PC-9 (cell line): ENCODE results near the gene SLC38A6.
"Not testable (repeated sequence)": the region's sequence is repeated elsewhere in the genome, so short reads cannot be mapped to it uniquely, and the experiment has no call there.

Experiments used
- EZH2 ChIP-seq: fragments of 200-600 bp; sonication (generic); IDR thresholded peaks from 2 replicates; pipeline ENCODE4 v1.8.0; 2017; ENCODE audit warnings: antibody characterized with exemption, low read depth
- TF ChIP-seq, protein P1 (sequence below): fragments of 200-600 bp; sonication (generic); conservative IDR thresholded peaks from 2 replicates; pipeline ENCODE4 v1.6.1; 2017; ENCODE audit warnings: mixed run types, antibody characterized with exemption, mild to moderate bottlenecking, moderate library complexity

GRCh38 chr14:61072442-61072841 lies 91.4 kb downstream of the SLC38A6 start:
- TF ChIP-seq, protein P1, sequence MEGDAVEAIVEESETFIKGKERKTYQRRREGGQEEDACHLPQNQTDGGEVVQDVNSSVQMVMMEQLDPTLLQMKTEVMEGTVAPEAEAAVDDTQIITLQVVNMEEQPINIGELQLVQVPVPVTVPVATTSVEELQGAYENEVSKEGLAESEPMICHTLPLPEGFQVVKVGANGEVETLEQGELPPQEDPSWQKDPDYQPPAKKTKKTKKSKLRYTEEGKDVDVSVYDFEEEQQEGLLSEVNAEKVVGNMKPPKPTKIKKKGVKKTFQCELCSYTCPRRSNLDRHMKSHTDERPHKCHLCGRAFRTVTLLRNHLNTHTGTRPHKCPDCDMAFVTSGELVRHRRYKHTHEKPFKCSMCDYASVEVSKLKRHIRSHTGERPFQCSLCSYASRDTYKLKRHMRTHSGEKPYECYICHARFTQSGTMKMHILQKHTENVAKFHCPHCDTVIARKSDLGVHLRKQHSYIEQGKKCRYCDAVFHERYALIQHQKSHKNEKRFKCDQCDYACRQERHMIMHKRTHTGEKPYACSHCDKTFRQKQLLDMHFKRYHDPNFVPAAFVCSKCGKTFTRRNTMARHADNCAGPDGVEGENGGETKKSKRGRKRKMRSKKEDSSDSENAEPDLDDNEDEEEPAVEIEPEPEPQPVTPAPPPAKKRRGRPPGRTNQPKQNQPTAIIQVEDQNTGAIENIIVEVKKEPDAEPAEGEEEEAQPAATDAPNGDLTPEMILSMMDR: not testable (repeated sequence)
- not testable (repeated sequence) for TF ChIP-seq EZH2
